Duodenal mucosa (tissue), 2 donors: ENCODE data around the gene CDK15.

Experiments
- H3K27ac ChIP-seq: one replicate; pipeline ENCODE4 v1.7.0; 2013; ENCODE audit warnings: low read depth, low read length
- H3K27me3 ChIP-seq, 2 donors: one replicate each; pipeline ENCODE4 v1.7.0; 2013; ENCODE audit warnings: low read length in 2 of 2, control low read depth in 1 of 2; ENCODE audit not compliant: insufficient read depth in 2 of 2, control insufficient read depth in 1 of 2
- H3K36me3 ChIP-seq, 2 donors: one replicate each; pipeline ENCODE4 v1.7.0; 2013; ENCODE audit warnings: low read length in 2 of 2, control low read depth in 1 of 2; ENCODE audit not compliant: insufficient read depth in 2 of 2, control insufficient read depth in 1 of 2
- H3K4me1 ChIP-seq, 2 donors: one replicate each; pipeline ENCODE4 v1.7.0; 2013; ENCODE audit warnings: low read length in 2 of 2, control low read depth in 1 of 2; ENCODE audit not compliant: insufficient read depth in 2 of 2, control insufficient read depth in 1 of 2
- H3K4me3 ChIP-seq, 2 donors: one replicate each; pipeline ENCODE4 v1.7.0; 2013; ENCODE audit warnings: low read length in 2 of 2, low read depth in 1 of 2
- H3K9ac ChIP-seq, 2 donors: one replicate each; pipeline ENCODE4 v1.7.0; 2013; ENCODE audit warnings: low read length in 2 of 2, low read depth in 1 of 2
- H3K9me3 ChIP-seq, 2 donors: one replicate each; pipeline ENCODE4 v1.7.0; 2013; ENCODE audit warnings: low read length in 2 of 2, control low read depth in 1 of 2; ENCODE audit not compliant: control insufficient read depth in 1 of 2

Gene CDK15

DNA sequence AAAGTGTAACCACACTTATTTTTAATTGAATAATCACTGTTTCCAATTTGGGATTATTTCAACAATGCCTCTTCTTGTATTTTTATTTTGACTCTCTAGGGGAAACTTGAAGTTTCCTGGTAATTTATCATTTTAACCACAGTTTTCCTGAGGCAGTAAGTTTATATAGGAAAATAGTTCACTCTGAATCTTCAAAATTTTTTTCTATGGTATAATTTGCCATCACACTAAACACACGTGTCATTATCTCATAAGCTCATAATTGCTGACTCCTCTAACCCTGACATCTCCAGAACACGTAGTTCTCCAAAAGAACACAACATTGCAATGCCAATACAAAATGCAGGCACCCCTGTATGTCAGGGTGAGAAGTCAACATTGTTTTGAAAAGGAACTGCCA lies 125.1 kb downstream of the CDK15 start:
- H3K4me3 ChIP-seq, result no peak overlapping the region
- no peak overlapping the region for H3K27ac ChIP-seq
- H3K9ac ChIP-seq, result no peak overlapping the region
- no peaks in the 10 kb centered on the region for H3K27me3 ChIP-seq
- peaks cover 4 to 10% of the 10 kb centered on the region in 2 donors for H3K4me1 ChIP-seq
- peaks cover 0 to 4% of the 10 kb centered on the region in 2 donors for H3K9me3 ChIP-seq
- no peaks in the 10 kb centered on the region for H3K36me3 ChIP-seq

DNA sequence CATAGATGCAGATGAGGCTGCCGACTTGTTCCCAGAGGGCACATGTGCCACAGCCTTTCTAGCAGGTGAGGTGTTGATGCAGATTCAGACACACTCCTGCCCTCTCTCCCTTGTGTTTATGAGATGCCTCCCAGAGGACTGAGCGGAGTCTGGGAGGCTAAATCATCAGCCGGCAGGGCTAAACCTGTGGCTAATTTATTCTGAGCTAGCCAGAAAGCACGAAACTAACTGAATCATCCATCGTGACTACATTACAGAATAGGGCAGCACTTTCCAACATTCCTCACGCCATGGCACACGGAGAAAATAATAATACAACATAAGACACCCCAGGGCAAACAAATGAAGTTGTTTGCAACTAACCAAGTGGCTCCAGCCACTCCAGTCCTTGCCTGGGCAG lies 125.6 kb downstream of the CDK15 start:
- Histone ChIP-seq H3K36me3 (no peaks in the 10 kb centered on the region), H3K4me3 (no peak overlapping the region), H3K27ac (no peak overlapping the region), H3K27me3 (no peaks in the 10 kb centered on the region), H3K9me3 (peaks cover 0 to 4% of the 10 kb centered on the region in 2 donors), H3K4me1 (peaks cover 6 to 11% of the 10 kb centered on the region in 2 donors), H3K9ac (no peak overlapping the region)

DNA sequence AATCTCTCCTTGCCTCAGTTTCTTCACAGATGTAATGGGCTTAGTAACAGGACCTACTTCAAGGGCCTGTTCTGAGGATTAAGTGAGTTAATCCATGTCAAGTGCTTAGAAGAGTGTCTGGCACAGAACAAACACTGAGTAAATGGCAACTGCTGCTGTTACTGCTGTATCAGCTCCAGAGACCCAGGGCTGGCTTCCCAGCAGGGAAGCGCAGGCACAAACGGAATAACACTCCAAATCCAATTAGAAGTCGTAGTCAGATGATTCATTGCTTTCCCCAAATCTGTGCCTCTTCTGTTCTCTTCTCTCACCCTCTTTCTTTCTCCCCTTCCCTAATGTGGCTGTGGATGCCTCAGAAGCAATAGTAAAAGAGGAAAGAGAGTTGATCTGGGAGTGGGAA lies 126.2 kb downstream of the CDK15 start:
- no peak overlapping the region for H3K9ac ChIP-seq
- H3K27ac ChIP-seq, result no peak overlapping the region
- peaks cover 6 to 16% of the 10 kb centered on the region in 2 donors for H3K4me1 ChIP-seq
- peaks cover 0 to 4% of the 10 kb centered on the region in 2 donors for H3K9me3 ChIP-seq
- H3K27me3 ChIP-seq, result no peaks in the 10 kb centered on the region
- no peak overlapping the region for H3K4me3 ChIP-seq
- H3K36me3 ChIP-seq, result no peaks in the 10 kb centered on the region

DNA sequence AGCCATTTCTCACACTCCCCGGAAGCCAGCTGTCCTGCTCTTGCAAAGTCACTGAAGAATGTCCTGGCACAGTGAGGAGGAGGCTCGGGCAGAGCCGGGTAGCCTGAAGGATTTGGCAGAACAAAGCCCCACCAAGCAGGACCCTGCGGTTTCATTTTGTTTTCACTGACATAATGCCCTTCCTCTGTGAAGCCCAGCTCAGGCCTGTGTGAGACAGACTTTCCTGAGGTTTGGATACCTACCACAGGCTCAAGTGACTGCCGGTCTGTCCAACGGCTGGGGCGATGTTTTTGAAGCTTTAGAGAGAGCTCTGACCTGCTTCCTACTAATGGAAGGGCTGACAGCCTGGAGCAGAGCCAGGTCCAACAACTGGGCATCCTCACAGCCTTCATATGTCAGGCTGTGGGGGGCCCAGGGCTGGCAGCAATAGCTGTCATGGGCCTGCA lies 127.5 kb downstream of the CDK15 start:
- H3K36me3 ChIP-seq, result no peaks in the 10 kb centered on the region
- no peak overlapping the region for H3K27ac ChIP-seq
- peaks cover 6 to 17% of the 10 kb centered on the region in 2 donors for H3K4me1 ChIP-seq
- H3K4me3 ChIP-seq, result no peak overlapping the region
- no peak overlapping the region for H3K9ac ChIP-seq
- H3K27me3 ChIP-seq, result no peaks in the 10 kb centered on the region
- H3K9me3 ChIP-seq, result peaks cover 0 to 4% of the 10 kb centered on the region in 2 donors

DNA sequence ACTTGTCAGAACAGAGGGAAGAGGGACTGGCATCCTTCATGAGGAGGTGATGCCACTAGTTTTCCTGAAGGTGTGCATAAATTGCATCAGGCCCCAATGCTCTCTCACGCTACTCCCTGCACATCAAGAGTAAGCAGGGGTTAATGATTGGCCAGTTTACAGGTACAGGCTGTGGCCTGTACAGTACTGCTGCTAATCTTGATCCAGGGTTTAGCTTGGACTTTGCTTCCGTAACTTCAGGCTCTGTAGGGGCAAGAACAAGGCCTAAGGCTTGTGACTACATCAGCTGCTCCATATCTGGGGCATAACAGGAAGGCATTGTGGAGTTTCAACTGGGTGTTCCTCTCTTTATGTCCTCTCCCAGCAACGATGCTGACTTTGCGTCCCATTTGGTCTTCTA lies 130.5 kb downstream of the CDK15 start:
- H3K9me3 ChIP-seq, result peaks cover 0 to 4% of the 10 kb centered on the region in 2 donors
- no peaks in the 10 kb centered on the region for H3K36me3 ChIP-seq
- peaks cover 6 to 14% of the 10 kb centered on the region in 2 donors for H3K4me1 ChIP-seq
- H3K27me3 ChIP-seq, result no peaks in the 10 kb centered on the region
- no peak overlapping the region for H3K9ac ChIP-seq
- H3K27ac ChIP-seq, result peak overlapping the region; percentile 42
- no peak overlapping the region for H3K4me3 ChIP-seq

DNA sequence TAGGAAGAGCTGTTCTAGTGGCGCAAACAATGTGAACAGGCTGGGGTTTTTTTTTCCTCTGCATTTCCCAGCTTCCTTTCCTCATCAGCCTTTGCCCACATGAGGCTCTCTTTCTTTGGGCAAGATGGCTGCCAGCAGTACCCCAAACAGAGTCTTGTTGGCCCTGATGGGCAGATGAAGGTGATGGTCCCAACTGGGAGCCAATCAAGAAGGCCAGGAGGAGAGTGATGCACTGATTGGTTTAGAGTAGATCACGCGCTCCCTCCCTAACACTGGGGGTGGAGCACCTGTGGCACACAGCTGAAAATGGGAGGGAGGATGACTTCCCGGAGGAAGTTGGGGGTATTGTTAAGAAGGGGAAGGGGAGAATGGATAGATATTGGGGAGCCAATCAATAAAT lies 131.0 kb downstream of the CDK15 start:
- H3K27ac ChIP-seq, result peak overlapping the region; percentile 42
- H3K27me3 ChIP-seq, result no peaks in the 10 kb centered on the region
- H3K4me1 ChIP-seq, result peaks cover 6 to 14% of the 10 kb centered on the region in 2 donors
- H3K9me3 ChIP-seq, result peaks cover 0 to 4% of the 10 kb centered on the region in 2 donors
- H3K36me3 ChIP-seq, result no peaks in the 10 kb centered on the region
- no peak overlapping the region for H3K9ac ChIP-seq
- H3K4me3 ChIP-seq, result no peak overlapping the region

DNA sequence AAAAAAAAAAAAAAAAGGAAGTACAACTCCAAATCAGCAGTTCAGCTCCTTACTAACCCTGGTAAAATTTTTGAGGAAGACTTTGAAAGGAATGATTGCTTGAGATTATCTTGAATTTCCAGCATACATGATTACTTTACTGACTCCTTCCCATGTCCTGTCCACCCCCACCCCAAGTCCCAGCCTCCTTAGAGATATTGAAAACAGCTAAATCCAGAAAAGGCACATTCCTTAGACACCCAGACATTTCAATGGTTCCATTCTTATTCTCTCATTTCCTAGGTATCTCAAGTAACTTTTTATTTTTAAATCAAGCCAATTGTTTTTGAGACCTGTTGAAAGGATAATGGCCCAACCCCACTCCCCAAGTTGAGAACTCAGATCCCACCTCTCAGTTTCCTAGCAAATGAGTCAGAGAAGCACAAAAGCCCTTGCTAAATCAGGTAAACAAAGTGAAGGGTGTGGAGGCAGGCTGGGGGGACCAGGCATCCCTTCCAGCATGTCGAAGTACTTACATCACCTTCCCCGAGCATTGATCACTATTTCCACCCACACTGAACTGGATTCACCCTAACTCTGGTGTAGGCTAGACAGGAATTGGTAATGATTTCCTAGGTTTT lies 131.9 kb downstream of the CDK15 start:
- Histone ChIP-seq H3K9ac (no peak overlapping the region), H3K4me1 (peaks cover 6 to 14% of the 10 kb centered on the region in 2 donors), H3K27ac (no peak overlapping the region), H3K9me3 (peaks cover 0 to 4% of the 10 kb centered on the region in 2 donors), H3K27me3 (no peaks in the 10 kb centered on the region), H3K4me3 (no peak overlapping the region), H3K36me3 (no peaks in the 10 kb centered on the region)

DNA sequence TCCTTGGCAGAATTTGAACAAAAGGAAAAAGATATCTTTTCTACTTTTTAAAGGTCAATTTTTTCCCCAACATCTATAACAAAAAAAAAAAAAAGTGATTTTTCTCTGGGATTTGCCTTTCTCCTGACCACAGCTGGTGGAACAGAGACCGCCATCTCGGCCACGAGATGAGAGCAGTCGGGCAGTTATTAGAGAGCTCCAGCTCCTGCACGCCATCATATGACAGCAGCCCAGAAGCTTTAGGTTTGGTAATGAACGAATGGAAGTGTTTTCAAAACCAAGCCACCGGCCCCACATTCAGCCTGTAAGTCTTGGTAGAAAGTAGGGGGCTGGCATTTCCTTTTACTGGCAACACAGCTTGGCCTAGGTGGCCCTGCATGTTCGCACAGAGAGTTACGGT lies 132.4 kb downstream of the CDK15 start:
- Histone ChIP-seq H3K27me3 (no peaks in the 10 kb centered on the region), H3K36me3 (no peaks in the 10 kb centered on the region), H3K4me3 (no peak overlapping the region), H3K9me3 (peaks cover 0 to 4% of the 10 kb centered on the region in 2 donors), H3K9ac (no peak overlapping the region), H3K27ac (no peak overlapping the region), H3K4me1 (peaks cover 6 to 14% of the 10 kb centered on the region in 2 donors)

DNA sequence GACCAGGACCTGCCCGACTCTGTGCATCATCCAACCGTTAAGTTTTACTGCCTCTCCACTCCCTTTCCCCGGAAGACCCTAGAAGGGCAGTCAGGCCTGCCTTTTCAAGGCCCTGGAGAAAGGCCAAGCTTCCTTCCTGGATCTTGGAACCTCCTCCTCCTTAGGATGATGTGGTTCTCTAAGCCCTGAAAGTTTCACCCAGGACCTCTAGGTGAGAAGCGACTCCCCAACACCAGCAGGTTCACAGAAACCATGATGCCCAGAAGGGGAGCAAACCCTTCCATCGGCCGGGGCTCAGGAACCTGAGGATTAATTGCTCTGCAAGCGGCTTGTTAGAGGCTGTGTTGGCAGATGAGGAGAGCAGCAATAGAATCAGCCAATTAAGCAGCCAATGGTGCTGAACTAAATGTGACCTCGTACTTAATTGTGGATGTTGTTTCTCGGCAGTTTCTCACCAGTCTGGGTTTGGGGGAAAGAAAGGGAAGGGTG lies 133.2 kb downstream of the CDK15 start:
- H3K4me3 ChIP-seq, result no peak overlapping the region
- peaks cover 6 to 14% of the 10 kb centered on the region in 2 donors for H3K4me1 ChIP-seq
- H3K36me3 ChIP-seq, result no peaks in the 10 kb centered on the region
- H3K27ac ChIP-seq, result no peak overlapping the region
- no peaks in the 10 kb centered on the region for H3K27me3 ChIP-seq
- peaks cover 0 to 4% of the 10 kb centered on the region in 2 donors for H3K9me3 ChIP-seq
- no peak overlapping the region for H3K9ac ChIP-seq

DNA sequence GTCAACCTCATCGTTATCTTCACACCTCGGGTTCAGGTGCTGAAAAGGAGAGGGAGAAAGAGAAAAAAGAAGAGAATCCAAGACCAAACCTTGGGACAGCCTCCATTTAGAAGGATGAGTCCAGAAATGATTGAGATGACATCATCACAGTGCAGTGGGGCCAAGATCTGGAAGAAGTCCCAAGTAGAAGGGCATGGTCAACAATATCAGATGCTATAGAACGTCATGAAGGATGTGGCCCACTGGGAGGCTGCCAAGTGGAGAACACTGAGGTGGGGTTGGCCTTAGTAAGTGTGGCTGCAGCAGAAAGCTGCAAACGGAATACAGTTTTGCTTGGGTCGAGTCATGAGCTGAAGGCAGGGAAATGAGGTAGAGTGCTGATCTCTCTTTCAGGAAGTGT lies 136.2 kb downstream of the CDK15 start:
- Histone ChIP-seq H3K4me1 (peaks cover under 1 to 4% of the 10 kb centered on the region in 2 donors), H3K4me3 (no peak overlapping the region), H3K27ac (no peak overlapping the region), H3K9me3 (no peaks in the 10 kb centered on the region), H3K36me3 (no peaks in the 10 kb centered on the region), H3K27me3 (no peaks in the 10 kb centered on the region), H3K9ac (no peak overlapping the region)
